Activated CD4-positive, CD25-positive, alpha-beta regulatory T cell treated with anti-CD3 and anti-CD28 coated beads, Interleukin-2, amount 50 U/mL, for 16 hours (primary cell): ENCODE measurements around the gene PAK4.
"Not testable (repeated sequence)": the region's sequence is repeated elsewhere in the genome, so short reads cannot be mapped to it uniquely, and the experiment has no call there.

Experiments
- DNase-seq: peaks from one replicate; pipeline ENCODE4 v3.0.0-alpha.2; 2020; ENCODE audit warnings: low read depth, low spot score

The PAK4 gene

DNA sequence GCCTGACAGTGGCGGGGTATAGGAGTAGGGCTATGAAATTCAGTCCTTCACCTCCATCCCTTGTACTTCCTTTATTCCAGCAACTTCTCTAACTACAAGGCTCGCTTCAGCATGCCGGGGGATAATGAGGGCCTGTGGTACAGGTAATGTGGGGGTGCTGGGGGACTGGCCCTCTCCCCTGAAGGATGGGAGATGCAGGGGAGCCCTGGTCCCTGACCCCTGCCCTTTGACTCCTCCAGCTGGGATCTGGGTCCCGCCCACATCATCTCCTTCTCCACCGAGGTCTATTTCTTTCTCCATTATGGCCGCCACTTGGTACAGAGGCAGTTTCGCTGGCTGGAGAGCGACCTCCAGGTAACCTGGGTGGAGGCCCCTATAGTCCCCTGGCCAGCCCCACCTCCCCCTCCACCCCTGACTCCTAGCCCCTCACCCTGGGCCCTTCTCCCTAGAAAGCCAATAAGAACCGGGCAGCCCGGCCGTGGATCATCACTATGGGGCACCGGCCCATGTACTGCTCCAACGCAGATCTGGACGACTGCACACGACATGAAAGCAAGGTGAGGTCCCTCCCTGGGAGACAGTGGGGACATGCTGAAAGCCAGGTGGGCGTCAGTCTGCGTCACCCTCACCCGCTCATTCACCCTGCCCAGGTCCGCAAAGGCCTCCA is 25.0 kb upstream of the PAK4 start:
- DNase-seq = no peak

DNA sequence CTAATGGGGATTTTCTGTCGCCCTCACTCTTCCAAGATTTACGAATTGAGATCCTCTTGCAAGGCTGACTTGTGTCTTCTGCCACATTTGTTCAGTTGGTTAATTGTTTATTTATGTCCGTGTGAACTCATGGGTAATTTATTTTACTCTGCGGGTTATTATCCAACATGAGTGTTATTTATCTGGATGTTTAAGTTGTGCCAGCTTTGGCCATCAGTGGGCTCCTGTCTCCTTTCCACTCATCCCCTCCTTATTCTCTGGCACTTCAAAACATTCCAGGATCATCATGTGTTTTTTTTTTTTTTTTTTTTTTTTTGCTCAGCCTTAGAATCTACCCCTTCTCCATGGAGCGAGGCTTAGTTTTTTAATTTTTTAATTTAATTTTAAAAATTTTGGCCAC is 22.4 kb upstream of the PAK4 start:
- DNase-seq = no peak

DNA sequence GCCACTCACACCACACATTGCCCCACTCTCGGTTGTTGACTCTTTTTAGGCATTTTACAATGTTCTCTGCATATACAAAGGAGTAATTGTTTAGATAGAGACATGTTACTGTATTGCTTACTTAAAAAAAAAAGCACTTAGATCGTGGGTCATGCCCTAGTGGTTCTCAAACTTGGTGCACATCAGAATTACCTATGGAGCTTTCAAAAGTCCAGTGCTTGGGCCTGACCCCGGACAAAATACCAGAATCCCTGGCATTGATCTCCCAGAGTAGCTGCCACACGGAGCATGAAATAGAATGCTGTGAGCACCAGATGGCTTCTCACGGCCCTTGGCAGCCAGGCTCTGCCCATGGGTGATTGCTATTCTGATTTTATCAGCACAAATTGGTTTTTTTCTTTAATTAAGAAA is 21.4 kb upstream of the PAK4 start:
- no peak for DNase-seq

DNA sequence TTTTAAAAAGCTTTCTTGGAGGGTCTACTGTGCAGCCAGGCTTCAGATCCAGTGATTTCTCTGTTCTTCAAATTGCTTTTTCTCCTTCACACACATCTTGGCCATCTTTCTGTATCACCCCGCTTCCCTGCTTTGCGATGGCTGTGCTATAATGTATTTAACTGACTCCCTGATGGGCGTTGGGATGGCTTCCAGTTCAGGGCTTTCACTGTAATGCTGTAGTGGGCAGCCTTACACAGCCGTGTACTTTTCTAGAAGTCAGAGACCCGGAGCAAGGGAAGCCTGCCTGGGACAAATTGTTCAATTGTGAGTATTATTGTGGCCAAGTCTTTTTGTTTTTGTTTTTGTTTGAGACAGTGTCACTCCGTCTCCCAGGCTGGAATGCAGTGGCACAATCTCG is 19.4 kb upstream of the PAK4 start:
- DNase-seq = no peak

DNA sequence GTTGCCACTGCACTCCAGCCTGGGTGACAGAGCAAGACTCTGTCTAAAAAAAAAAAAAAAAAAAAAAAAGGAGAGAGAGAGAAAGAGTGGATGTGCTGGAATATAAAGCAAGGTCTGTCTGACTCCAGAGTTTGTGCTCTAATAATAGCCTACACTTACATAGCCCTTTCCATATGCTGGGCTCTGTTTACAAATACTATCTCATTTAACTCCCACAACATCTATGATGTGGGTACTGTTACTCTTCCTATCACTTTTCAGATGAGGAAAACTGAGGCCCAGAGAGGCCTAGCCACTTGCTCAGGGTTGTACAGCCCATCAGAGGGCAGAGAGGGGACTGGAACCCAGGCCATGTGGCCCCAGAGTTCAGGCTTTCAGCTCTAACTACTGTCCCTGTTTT is 15.9 kb upstream of the PAK4 start:
- DNase-seq = no peak

DNA sequence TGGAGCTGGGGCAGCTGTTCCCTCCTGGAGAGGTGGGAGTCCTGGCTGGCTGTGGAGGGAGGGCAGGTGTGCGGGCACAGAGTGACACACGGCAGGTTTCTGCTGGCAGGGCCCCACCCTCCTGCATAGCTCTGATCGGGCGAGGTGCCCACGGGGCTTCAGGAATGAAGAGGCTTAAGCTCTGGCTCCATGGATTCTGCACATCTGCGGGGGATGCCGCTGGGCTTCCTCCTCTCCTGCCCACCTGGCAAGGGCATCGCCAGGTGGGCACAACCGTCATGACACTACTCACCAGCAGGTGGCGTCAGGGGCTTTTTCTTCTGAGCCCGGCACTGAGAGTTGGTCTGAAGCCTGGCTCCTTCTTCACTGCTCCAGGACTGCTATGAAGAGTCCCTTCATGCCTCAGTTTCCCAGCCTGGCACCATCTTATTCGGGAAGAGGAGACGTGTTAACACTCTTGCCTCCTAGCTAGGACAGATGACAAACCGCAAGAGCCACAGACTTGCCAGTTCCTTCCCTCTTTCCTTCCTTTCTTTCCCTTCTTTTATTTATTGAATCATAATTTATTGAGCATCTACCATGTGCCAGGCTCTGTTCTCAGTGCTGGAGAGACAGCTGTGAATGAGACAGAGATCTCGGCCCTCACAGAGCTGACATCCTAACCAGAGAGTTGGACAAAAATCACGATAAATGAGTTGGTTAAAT is 15.2 kb upstream of the PAK4 start:
- peak; percentile 56 for DNase-seq

DNA sequence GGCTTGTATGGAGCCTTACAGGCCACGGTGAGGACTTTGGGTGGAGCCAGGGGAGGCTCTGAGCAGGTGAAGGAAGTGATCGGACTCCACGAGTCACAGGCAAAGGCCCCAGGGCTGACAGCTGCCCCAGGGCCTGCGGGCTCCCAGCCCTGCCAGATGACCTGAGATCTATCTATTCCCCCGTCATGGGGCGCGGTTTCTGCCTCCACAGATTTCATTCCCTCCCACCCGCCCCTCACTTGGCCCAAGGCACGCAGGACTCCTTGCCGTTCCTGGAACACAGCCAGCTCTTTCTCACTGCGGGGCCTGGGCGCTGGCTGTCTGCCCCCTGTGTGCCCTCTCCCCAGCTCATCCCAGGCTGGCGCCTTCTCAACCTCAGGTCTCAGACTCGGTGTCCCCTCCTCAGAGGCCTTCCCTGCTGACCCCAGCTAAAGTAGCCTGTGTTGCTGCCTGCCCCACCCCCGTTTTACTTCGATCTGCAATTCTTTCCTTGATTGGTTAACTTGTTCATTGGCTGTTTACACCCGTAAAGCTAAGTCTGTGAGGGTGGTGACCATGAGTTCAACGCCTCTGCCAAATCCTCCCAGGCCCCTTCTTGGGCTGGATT is 13.9 kb upstream of the PAK4 start:
- DNase-seq = no peak

DNA sequence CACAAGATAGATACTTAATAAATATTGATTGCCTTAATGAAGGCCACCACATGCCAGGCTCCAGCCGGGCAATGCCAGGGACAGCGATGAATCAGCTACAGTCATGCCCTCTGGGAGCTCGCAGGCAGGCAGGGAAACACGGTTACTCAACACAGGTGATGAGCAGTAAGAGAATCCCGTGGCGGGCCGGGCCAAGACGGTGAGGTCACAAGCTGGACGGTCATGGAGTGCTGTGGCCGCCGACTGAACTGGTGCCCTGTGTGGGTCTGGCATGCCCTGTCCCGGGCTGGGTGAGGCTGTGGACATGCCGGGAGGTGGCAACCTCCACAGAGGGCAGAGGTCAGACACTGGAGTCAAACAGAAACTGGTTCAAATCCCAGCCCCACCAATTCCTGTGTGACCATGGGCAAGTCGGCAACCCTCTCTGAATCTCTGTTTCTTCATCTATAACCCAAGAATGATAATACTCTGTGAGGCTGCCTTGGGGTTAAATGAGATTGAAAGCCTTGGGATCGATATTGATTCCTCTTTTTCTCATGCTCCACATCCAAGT is 13.2 kb upstream of the PAK4 start:
- no peak for DNase-seq

DNA sequence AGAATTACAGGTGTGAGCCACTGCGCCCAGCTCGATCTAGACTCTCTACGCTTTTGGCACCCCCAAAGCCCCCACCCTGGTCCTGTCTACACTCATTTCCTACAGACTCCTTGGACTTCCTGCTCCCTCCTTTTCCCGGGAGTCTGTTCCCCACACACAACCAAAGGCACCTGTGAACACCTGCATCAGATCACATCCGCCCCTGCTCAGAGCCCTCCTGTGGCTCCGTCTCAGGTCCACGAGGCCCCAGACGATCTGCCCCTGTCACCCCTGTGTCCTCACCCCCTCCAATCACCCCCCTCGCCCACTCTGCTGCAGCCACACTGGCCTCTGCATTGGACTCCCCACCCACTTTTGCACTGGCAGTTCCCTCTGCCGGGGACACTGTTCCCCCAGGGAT is 12.4 kb upstream of the PAK4 start:
- no peak for DNase-seq

DNA sequence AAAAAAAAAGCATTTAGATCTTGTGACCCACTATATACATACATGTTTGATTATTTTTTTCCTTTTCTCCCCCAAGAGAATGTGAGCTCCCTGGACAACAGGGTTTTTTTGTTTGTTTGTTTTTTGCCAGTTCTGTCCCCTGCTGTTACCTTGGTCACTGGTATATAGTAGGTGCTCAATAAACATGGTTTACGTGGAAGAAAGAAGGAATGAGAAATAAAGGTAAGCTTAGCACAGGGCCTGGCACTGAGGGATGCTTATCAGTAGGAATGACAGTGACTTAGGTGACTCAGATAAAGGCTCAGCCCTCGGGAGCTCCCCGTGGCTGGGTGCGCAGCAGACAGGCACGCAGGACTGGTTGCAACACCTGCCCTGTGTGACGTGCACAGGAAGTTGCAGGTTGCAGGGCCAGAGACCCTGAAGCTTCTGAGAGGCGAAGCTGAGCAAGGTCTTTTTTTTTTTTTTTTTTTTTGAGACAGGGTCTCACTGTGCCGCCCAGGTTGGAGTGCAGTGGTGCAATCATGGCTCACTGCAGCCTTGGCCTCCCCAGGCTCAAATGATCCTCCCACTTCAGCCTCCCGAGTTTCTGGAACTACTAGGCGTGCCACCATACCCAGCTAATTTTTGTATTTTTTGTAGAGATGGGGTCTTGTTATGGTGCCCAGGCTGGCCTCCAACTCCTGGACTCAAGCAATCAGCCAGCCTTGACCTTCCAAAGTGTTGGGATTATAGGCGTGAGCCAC is 10.3 kb upstream of the PAK4 start:
- no peak for DNase-seq

DNA sequence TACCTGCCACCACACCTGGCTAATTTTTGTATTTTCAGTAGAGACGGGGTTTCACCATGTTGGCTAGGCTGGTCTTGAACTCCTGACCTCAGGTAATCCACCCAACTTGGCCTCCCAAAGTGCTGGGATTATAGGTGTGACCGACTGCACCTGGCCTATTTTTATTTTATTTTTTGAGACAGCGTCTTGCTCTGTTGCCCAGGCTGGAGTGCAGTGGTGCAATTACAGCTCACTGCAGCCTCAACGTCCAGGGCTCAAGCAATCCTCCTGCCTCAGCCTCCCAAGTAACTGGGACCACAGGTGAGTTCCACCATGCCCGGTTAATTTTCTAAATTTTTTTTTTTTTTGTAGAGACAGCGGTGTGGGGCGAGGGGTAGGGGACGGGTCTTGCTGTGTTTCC is 8.6 kb upstream of the PAK4 start:
- DNase-seq = not testable (repeated sequence)

DNA sequence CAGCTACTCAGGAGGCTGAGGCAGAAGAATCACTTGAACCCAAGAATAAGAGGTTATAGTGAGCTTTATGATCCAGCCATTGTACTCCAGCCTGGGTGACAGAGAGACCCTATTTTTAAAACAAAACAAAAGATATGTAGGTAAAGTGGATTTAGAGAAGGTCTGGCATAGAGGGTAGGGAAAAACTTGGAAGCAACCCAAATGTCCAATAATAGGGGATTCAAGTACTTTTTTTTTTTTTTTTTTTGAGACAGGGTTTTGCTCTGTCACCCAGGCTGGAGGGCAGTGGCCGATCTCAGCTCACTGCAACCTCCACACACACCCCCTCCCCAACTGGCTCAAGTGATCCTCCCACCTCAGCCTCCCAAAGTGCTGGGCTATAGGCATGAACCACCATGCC is 5.8 kb upstream of the PAK4 start:
- DNase-seq = no peak

DNA sequence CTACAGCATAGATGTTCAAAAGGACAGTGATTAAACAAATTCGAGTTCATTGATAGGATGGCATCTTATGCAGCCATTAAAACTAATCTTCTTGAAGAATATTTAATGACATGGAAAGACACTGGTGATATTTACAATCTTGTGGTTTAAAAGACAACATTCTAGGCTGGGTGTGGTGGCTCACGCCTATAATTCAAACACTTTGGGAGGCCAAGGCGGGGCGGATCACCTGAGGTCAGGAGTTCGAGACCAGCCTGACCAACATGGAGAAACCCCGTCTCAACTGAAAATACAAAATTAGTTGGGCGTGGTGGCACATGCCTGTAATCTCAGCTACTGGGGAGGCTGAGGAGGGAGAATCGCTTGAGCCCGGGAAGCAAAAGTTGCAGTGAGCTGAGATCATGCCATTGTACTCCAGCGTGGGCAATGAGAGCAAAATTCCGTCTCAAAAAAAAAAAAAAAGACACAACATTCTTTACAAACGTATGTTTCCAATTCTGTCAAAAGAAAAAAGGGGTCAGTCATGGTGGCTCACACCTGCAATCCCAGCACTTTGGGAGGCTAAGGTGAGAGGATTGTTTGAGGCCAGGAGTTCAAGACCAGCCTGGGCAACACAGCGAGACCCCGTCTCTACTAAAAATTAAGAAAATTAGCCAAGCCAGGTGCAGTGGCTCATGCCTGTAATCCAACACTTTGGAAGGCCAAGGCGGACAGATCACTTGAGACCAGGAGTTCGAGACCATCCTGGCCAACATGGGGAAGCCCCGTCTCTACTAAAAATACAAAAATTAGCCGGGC is 2.5 kb upstream of the PAK4 start:
- no peak for DNase-seq

DNA sequence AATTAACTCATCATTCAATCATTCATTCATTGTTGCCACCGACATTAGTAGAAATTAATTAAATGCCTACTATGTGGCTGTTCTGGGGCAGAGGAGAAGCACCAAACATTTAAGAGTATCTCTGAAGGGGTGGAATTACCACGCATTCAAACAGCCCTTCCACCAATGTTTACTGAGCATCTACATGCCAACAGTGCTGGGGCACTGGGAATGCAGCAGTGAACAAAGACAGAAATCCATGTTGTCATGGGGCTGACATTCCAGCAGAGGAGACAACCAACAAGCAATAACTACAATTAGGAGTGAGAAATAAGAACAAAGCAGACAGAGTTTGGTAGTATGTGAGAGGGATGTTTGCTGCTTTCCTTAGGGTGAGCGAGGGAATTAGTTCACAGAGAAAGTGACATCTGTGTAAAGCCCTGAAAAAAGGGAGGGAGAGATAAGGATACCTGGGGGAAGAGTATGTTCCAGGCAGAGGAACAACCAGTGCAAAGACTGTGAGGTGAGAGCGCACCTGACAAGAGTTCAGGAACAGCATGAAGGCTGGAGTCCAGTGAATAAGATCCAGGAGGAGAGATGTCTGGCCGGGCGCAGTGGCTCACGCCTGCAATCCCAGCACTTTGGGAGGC is 1.3 kb upstream of the PAK4 start:
- no peak for DNase-seq

DNA sequence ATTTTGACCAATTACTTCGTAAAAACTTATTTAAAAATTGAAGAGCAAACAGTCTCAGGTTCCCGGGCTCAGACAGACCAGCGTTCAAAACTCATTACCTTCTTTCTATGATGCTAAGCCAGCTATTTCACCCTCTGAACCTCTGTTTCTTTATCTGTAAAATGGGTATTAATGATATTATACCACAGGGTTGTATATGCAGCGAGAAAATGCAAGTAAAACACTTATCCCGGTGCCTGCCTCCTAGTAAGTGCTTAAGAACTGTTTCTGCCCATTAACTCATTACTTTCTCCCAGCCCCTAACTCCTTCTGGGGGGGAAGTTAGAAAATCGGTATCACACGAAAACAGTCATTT is 410 bp upstream of the PAK4 start:
- DNase-seq = no peak

DNA sequence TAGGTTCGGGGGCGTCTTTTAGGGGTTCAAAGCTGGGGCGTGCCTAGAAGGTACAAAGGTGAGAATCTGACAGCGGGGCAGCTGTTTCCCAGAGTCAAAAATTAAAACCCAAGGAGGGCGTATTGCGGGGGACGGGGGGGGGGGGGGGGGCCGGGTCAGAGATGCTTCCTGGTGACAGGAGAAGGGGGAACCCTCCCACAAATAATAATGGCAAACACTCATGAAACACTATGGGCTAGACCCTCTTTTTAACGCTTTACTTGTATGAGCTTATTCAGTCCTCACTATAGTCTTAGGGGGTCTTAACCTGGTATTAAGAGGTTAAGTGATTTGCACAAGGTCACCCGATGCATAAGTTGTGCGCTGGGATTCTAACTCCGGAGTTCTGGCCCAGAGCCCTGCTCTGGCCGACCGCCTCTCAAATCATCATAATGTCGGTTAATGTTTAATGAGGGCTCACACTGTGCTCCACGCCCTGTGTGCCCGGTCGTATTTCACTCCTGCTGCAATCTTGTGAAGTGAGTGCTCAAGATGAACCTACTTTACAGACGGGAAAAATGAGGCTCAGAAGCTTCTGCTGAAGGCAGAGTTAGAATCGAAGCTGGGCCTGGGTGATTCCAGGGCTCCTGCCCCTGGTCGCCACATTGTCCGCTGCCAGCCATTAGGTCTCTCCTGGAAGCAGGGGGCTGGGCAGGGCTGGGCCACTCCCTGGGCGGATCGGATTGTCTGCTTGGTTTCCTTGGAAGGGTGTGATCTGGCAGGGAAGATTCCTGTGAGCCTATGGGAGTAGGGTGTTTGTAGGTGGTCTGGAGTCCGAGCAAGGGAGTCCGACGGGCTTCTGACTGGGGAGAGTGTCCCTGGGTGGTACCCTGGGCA is 964 bp downstream of the PAK4 start:
- no peak for DNase-seq

DNA sequence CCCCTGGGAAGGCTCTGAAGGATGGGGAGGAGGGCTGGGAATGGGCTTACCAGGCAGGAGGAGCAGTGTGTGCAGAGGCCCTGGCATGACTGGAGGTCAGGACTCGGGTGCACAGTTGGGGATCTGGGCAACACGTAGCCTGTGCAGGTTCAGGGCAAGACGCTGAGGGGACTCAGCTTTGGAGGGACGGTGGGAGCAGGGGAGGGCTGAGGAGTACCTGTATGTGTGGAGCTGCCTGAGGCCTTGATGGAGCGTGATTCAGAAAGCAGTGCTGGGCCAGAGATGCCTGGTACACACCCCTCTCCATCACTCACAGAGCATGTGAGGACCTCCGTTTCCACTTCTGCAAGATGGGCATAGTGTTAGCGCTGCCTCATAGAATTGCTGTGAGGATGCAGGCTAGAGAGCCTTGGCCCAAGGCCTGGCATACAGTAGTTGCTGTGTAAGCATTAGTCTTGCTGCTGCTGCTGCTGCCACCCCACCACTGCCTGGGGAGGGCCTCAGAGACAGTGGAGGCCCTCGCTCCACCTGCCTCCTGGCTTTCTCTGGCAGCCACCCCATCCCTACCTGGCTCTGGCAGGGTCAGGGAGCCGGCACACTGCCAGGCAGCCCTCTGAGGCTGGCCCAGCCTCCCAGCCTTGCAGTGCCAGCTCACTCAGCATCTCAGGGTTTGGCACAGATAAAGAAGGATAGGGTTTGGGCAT is 2.4 kb downstream of the PAK4 start:
- DNase-seq = no peak

DNA sequence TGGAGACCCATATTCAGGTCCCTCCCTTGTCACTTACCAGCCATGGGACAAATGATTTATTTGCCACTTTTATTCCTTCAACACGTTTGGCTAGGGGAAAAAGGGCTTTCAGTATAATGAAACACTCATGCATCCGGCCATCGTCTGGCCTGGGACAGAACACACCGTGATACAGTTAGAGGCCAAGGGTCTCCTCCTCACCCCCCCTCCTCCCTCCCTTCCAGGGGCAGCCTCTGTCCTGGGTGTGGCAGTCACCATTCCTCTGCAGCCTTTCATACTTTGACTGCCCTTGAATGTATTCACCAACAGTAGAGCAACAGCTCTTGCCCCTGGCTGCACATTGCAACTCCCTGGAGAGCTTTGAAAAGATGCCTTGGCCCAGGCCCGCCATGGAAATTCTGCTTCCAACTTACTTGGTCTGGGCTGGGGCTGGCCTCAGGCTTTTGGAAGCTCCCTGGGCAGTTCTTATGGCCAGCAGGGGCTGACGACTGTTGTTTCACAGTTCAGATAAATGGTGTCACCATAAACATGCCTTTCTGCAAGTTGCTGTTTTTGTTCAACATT is 3.0 kb downstream of the PAK4 start:
- DNase-seq = no peak

DNA sequence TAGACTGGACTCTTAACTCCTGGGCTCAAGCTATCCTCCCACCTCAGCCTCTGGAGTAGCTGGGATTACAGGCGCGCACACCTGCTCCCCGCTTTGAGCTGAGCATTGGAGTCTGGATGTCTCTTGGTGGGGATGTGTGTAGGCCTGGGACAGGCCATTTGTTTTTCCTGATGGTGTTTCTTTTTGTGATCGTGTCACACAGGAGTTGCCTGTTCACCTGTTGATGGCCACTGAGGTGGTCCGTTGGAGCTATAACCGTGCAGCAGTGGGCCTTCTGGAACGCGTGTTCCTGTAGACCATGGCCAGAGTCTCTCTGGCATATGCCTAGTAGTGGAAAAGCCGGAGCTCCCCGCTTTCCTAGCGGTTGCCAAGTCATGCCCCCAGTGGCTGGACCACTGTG is 3.5 kb downstream of the PAK4 start:
- no peak for DNase-seq
